Neutrophil (primary cell): ENCODE data around the gene ZNF557.

Source experiments
- H3K27ac ChIP-seq: fragments of 200-600 bp; sonication (generic); 2 replicates; pipeline ENCODE4 v1.5.1; 2016; ENCODE audit warnings: mild to moderate bottlenecking, moderate library complexity
- H3K27me3 ChIP-seq: fragments of 200-600 bp; sonication (generic); 2 replicates; pipeline ENCODE4 v1.6.0; 2016; ENCODE audit warnings: mild to moderate bottlenecking
- H3K36me3 ChIP-seq: fragments of 200-600 bp; sonication (generic); 2 replicates; pipeline ENCODE4 v1.5.1; 2017
- H3K4me1 ChIP-seq, 2 experiments: fragments of 200-600 bp in 1 of 2; sonication (generic) in 1 of 2; 1 replicate in 1 of 2; 2 replicates in 1 of 2; pipeline versions ENCODE4 v1.5.1 to v1.6.1; 2013 to 2016; ENCODE audit warnings: low read depth in 1 of 2, low read length in 1 of 2, mild to moderate bottlenecking in 1 of 2, moderate library complexity in 1 of 2; ENCODE audit not compliant: control insufficient read depth in 1 of 2, insufficient read depth in 1 of 2
- H3K4me3 ChIP-seq, 2 experiments: fragments of 200-600 bp in 1 of 2; sonication (generic) in 1 of 2; 1 replicate in 1 of 2; 2 replicates in 1 of 2; pipeline ENCODE4 v1.5.1; 2013 to 2016; ENCODE audit warnings: low read depth in 1 of 2, low read length in 1 of 2, mild to moderate bottlenecking in 1 of 2, moderate library complexity in 1 of 2
- H3K9me3 ChIP-seq: fragments of 200-600 bp; sonication (generic); 2 replicates; pipeline ENCODE4 v1.5.1; 2016
- CTCF ChIP-seq: fragments of 200-600 bp; sonication (generic); IDR thresholded peaks from 2 replicates; pipeline ENCODE4 v1.5.1; 2016; ENCODE audit warnings: antibody characterized with exemption

The ZNF557 gene

GRCh38 chr19:7083076-7083956 is 13.8 kb downstream of the ZNF557 start:
- Histone ChIP-seq H3K4me3 (no peak overlapping the region), H3K27me3 (no peaks in the 10 kb centered on the region), H3K27ac (no peak overlapping the region), H3K9me3 (peaks cover 75% of the 10 kb centered on the region), H3K4me1 (no peaks in the 10 kb centered on the region), H3K36me3 (peaks cover 55% of the 10 kb centered on the region)
- TF ChIP-seq CTCF, result no peak

- no peak overlapping the region for H3K4me3 ChIP-seq
- no peaks in the 10 kb centered on the region for H3K4me1 ChIP-seq
- H3K36me3 ChIP-seq, result peaks cover 2% of the 10 kb centered on the region
- TF ChIP-seq CTCF, result no peak
- H3K9me3 ChIP-seq, result peaks cover 41% of the 10 kb centered on the region
- H3K27ac ChIP-seq, result no peak overlapping the region
- H3K27me3 ChIP-seq, result no peaks in the 10 kb centered on the region
These were observed 19.5 kb downstream of the ZNF557 start for GRCh38 chr19:7088999-7089398.

- peaks cover 6 to 7% of the 10 kb centered on the region in 2 experiments for H3K4me1 ChIP-seq
- H3K27ac ChIP-seq, result peak overlapping the region; percentile 82
- no peak for TF ChIP-seq CTCF
- H3K36me3 ChIP-seq, result no peaks in the 10 kb centered on the region
- peaks cover 9% of the 10 kb centered on the region for H3K9me3 ChIP-seq
- H3K4me3 ChIP-seq, result no peak overlapping the region
- H3K27me3 ChIP-seq, result no peaks in the 10 kb centered on the region
These were observed 28.6 kb downstream of the ZNF557 start for GRCh38 chr19:7098096-7098495.

- peaks cover 9% of the 10 kb centered on the region for H3K9me3 ChIP-seq
- H3K27me3 ChIP-seq, result no peaks in the 10 kb centered on the region
- peak overlapping the region; percentile 77 to 89 for H3K4me3 ChIP-seq
- H3K27ac ChIP-seq, result peak overlapping the region; percentile 82
- peak; percentile 41 for TF ChIP-seq CTCF
- peaks cover 6 to 7% of the 10 kb centered on the region in 2 experiments for H3K4me1 ChIP-seq
- H3K36me3 ChIP-seq, result no peaks in the 10 kb centered on the region
These were observed 29.4 kb downstream of the ZNF557 start for GRCh38 chr19:7098701-7099596.

GRCh38 chr19:7099597-7099921 is 30.1 kb downstream of the ZNF557 start:
- no peaks in the 10 kb centered on the region for H3K27me3 ChIP-seq
- H3K36me3 ChIP-seq, result no peaks in the 10 kb centered on the region
- TF ChIP-seq CTCF, result no peak
- H3K4me3 ChIP-seq, result peak overlapping the region; percentile 77 to 89
- H3K4me1 ChIP-seq, result peaks cover 6 to 7% of the 10 kb centered on the region in 2 experiments
- H3K9me3 ChIP-seq, result peaks cover 7% of the 10 kb centered on the region
- peak overlapping the region; percentile 82 for H3K27ac ChIP-seq
